Naive B cell (primary cell): Measurements from ENCODE around the gene CYP4X1. TPM values are rescaled to one million over a fixed set of nuclear protein-coding genes. Genes with fewer than 3 reads are reported as not detected.
"Not testable (repeated sequence)": the region's sequence is repeated elsewhere in the genome, so short reads cannot be mapped to it uniquely, and the experiment has no call there.

Source experiments
- ATAC-seq, 2 donors: fragments of 150-1000 bp; cut with Tn5 transposase; 2 replicates each; pipeline ENCODE4 v1.10.0; 2021; ENCODE audit warnings: low read depth in 2 of 2, mild to moderate bottlenecking in 2 of 2, moderate library complexity in 2 of 2
- DNase-seq: peaks from one replicate; pipeline ENCODE4 v3.0.0; 2022
- H3K27ac Mint-ChIP-seq, 6 donors: one replicate each; pipeline ENCODE4 v1.8.0; 2020 to 2022; ENCODE audit warnings: mild to moderate bottlenecking in 6 of 6, mixed read lengths in 6 of 6, moderate library complexity in 5 of 6, inconsistent platforms in 2 of 6
- H3K27me3 Mint-ChIP-seq, 3 donors: one replicate each; pipeline ENCODE4 v1.8.0; 2021 to 2022; ENCODE audit warnings: mixed read lengths in 3 of 3, mild to moderate bottlenecking in 1 of 3
- H3K36me3 Mint-ChIP-seq, 2 donors: one replicate each; pipeline ENCODE4 v1.8.0; 2020 to 2022; ENCODE audit warnings: mixed read lengths in 2 of 2, inconsistent platforms in 1 of 2, mild to moderate bottlenecking in 1 of 2
- H3K4me1 Mint-ChIP-seq, 3 donors: one replicate each; pipeline ENCODE4 v1.8.0; 2020 to 2022; ENCODE audit warnings: mixed read lengths in 3 of 3, inconsistent platforms in 1 of 3, mild to moderate bottlenecking in 1 of 3, moderate library complexity in 1 of 3
- H3K4me3 Mint-ChIP-seq, 8 donors: one replicate each; pipeline ENCODE4 v1.8.0; 2020 to 2022; ENCODE audit warnings: mild to moderate bottlenecking in 8 of 8, mixed read lengths in 8 of 8, moderate library complexity in 8 of 8, inconsistent platforms in 2 of 8
- H3K9me3 Mint-ChIP-seq, 7 donors: one replicate each; pipeline ENCODE4 v1.8.0; 2020 to 2022; ENCODE audit warnings: mixed read lengths in 7 of 7, mild to moderate bottlenecking in 5 of 7, inconsistent platforms in 2 of 7, moderate library complexity in 1 of 7
- polyA plus RNA-seq, 6 donors: library from polyadenylated mRNA; unstranded; fragments of 300-500 nt; fragmentation: Illumina TruSeq; gene quantifications; one replicate each; pipeline ENCODE4 v1.2.3, GENCODE V29; 2021; ENCODE audit warnings: low read depth in 6 of 6

CYP4X1 gene
- polyA plus RNA-seq, 6 donors from 2014 or later = not detected

- DNase-seq = no peak
Measured at GRCh38 chr1:47024141-47024801, 802 bp downstream of the CYP4X1 start.

GRCh38 chr1:47030170-47030805 lies 6.8 kb downstream of the CYP4X1 start:
- Mint-ChIP-seq H3K4me3 (no peak overlapping the region), H3K27me3 (peaks cover 22 to 37% (median 30%) of the 10 kb centered on the region in 3 donors), H3K4me1 (no peaks in the 10 kb centered on the region), H3K9me3 (peaks cover 0 to 3% (median 0%) of the 10 kb centered on the region in 7 donors), H3K36me3 (no peaks in the 10 kb centered on the region), H3K27ac (no peak overlapping the region)
- ATAC-seq = no peak
- no peak for DNase-seq

More at GRCh38 chr1:47024141-47024801, 802 bp downstream of the CYP4X1 start:
- no peaks in the 10 kb centered on the region for H3K36me3 Mint-ChIP-seq
- no peak overlapping the region for H3K27ac Mint-ChIP-seq
- H3K27me3 Mint-ChIP-seq = peaks cover 38 to 51% (median 49%) of the 10 kb centered on the region in 3 donors
- H3K4me1 Mint-ChIP-seq = peaks cover 0 to 2% (median 0%) of the 10 kb centered on the region in 3 donors
- no peak overlapping the region for H3K4me3 Mint-ChIP-seq
- no peak for ATAC-seq
- H3K9me3 Mint-ChIP-seq = peaks cover 0 to 4% (median 2%) of the 10 kb centered on the region in 7 donors

- Mint-ChIP-seq H3K27ac (no peak overlapping the region), H3K4me3 (no peak overlapping the region), H3K4me1 (no peaks in the 10 kb centered on the region), H3K9me3 (no peaks in the 10 kb centered on the region), H3K36me3 (no peaks in the 10 kb centered on the region), H3K27me3 (peaks cover 18 to 35% (median 22%) of the 10 kb centered on the region in 3 donors)
- no peak for ATAC-seq
- no peak for DNase-seq
Measured at GRCh38 chr1:47031059-47031458, 7.6 kb downstream of the CYP4X1 start.

- Mint-ChIP-seq H3K4me1 (no peaks in the 10 kb centered on the region), H3K9me3 (no peaks in the 10 kb centered on the region), H3K4me3 (no peak overlapping the region), H3K27me3 (peaks cover 18 to 34% (median 24%) of the 10 kb centered on the region in 3 donors), H3K27ac (no peak overlapping the region), H3K36me3 (no peaks in the 10 kb centered on the region)
- ATAC-seq (no peak), DNase-seq (no peak)
Measured at GRCh38 chr1:47031585-47031984, 8.1 kb downstream of the CYP4X1 start.

- Mint-ChIP-seq H3K9me3 (no peaks in the 10 kb centered on the region), H3K36me3 (no peaks in the 10 kb centered on the region), H3K4me1 (no peaks in the 10 kb centered on the region), H3K4me3 (no peak overlapping the region), H3K27me3 (peaks cover 13 to 14% (median 13%) of the 10 kb centered on the region in 3 donors), H3K27ac (no peak overlapping the region)
- ATAC-seq (no peak), DNase-seq (no peak)
Measured at GRCh38 chr1:47036764-47037163, 13.3 kb downstream of the CYP4X1 start.

- H3K36me3 Mint-ChIP-seq = peaks cover 5 to 8% of the 10 kb centered on the region in 2 donors
- ATAC-seq = no peak
- peaks cover 5 to 29% (median 20%) of the 10 kb centered on the region in 7 donors for H3K9me3 Mint-ChIP-seq
- no peak overlapping the region for H3K4me3 Mint-ChIP-seq
- no peak overlapping the region for H3K27ac Mint-ChIP-seq
- peaks cover 32 to 48% (median 35%) of the 10 kb centered on the region in 3 donors for H3K27me3 Mint-ChIP-seq
- no peak for DNase-seq
- H3K4me1 Mint-ChIP-seq = no peaks in the 10 kb centered on the region
Measured at GRCh38 chr1:47059376-47059775, 35.9 kb downstream of the CYP4X1 start.

GRCh38 chr1:47067097-47067594 lies 43.7 kb downstream of the CYP4X1 start, which contains the start of gene CYP4Z1:
CYP4Z1 (plus strand) TSS chr1:47067231; CDS start chr1:47067491, 260 bp downstream.
- Mint-ChIP-seq H3K27ac (no peak within 1 kb of the TSS), H3K36me3 (no peaks in the 10 kb centered on the region), H3K4me3 (no peak within 1 kb of the TSS), H3K27me3 (peaks cover 8 to 39% (median 25%) of the 10 kb centered on the region in 3 donors), H3K9me3 (peaks cover 0 to 8% (median 0%) of the 10 kb centered on the region in 7 donors), H3K4me1 (no peaks in the 10 kb centered on the region)
- DNase-seq (no peak), ATAC-seq (no peak)

- not testable (repeated sequence) for H3K27ac Mint-ChIP-seq, ATAC-seq, H3K36me3 Mint-ChIP-seq, DNase-seq, H3K4me1 Mint-ChIP-seq, H3K4me3 Mint-ChIP-seq, H3K9me3 Mint-ChIP-seq
- H3K27me3 Mint-ChIP-seq = peaks cover 8 to 27% (median 13%) of the 10 kb centered on the region in 3 donors
Measured at GRCh38 chr1:47069080-47069479, 45.6 kb downstream of the CYP4X1 start.

GRCh38 chr1:47069509-47069908 lies 46.0 kb downstream of the CYP4X1 start:
- H3K4me3 Mint-ChIP-seq = peak overlapping the region in 1 of 8 donors; percentile 47
- H3K4me1 Mint-ChIP-seq, ATAC-seq, H3K27ac Mint-ChIP-seq, DNase-seq, H3K9me3 Mint-ChIP-seq, H3K36me3 Mint-ChIP-seq: not testable (repeated sequence)
- H3K27me3 Mint-ChIP-seq = peaks cover 8 to 27% (median 13%) of the 10 kb centered on the region in 3 donors

- H3K4me1 Mint-ChIP-seq, H3K9me3 Mint-ChIP-seq, H3K27me3 Mint-ChIP-seq, ATAC-seq, H3K36me3 Mint-ChIP-seq, H3K4me3 Mint-ChIP-seq: not testable (repeated sequence)
- peak overlapping the region in 1 of 6 donors; percentile 39 for H3K27ac Mint-ChIP-seq
- peak; percentile 3 for DNase-seq
Measured at GRCh38 chr1:47089356-47089755, 65.9 kb downstream of the CYP4X1 start.

GRCh38 chr1:47091476-47091875 lies 68.0 kb downstream of the CYP4X1 start:
- H3K4me3 Mint-ChIP-seq, ATAC-seq, H3K4me1 Mint-ChIP-seq: not testable (repeated sequence)

More at GRCh38 chr1:47091476-47091875, 68.0 kb downstream of the CYP4X1 start:
- H3K27ac Mint-ChIP-seq, H3K9me3 Mint-ChIP-seq, H3K27me3 Mint-ChIP-seq, DNase-seq, H3K36me3 Mint-ChIP-seq: not testable (repeated sequence)
